WTC11 (cell line): Measurements from ENCODE around the gene MEIG1. TPM values are rescaled to one million over a fixed set of nuclear protein-coding genes. Genes with fewer than 3 reads are reported as not detected.

Experiments
- ATAC-seq: fragments of 200-7000 bp; cut with Tn5 transposase; 2 replicates; pipeline ENCODE4 v1.10.0; 2021; ENCODE audit warnings: mild to moderate bottlenecking, moderate library complexity
- CTCF ChIA-PET: fragments of 300-600 bp; sonication (Branson Sonifier 250); formaldehyde crosslinking; loops from one replicate; lab custom pipeline; 2021; ENCODE audit warnings: antibody characterized with exemption; lab: Charles Lee
- POLR2A ChIA-PET: fragments of 350-600 bp; sonication (Branson Sonifier 250); formaldehyde crosslinking; loops from one replicate; lab custom pipeline; 2021; ENCODE audit warnings: antibody characterized with exemption; lab: Charles Lee
- DNase-seq: peaks from one replicate; pipeline ENCODE4 v3.0.0; 2021; ENCODE audit warnings: low spot score
- H3K27ac Mint-ChIP-seq: 2 replicates; pipeline ENCODE4 v1.8.0; 2021; ENCODE audit warnings: mixed read lengths
- H3K27me3 Mint-ChIP-seq: 2 replicates; pipeline ENCODE4 v1.8.0; 2021; ENCODE audit warnings: low read depth, mild to moderate bottlenecking, moderate library complexity, mixed read lengths
- H3K36me3 Mint-ChIP-seq: 2 replicates; pipeline ENCODE4 v1.8.0; 2021; ENCODE audit warnings: mixed read lengths
- H3K4me1 Mint-ChIP-seq: 2 replicates; pipeline ENCODE4 v1.8.0; 2022; ENCODE audit warnings: mixed read lengths
- H3K4me3 Mint-ChIP-seq: 2 replicates; pipeline ENCODE4 v1.8.0; 2021; ENCODE audit warnings: mild to moderate bottlenecking, moderate library complexity, mixed read lengths
- H3K9me3 Mint-ChIP-seq: 2 replicates; pipeline ENCODE4 v1.8.0; 2021; ENCODE audit warnings: mixed read lengths
- AR ChIP-seq: fragments of 250-450 bp; sonication (Bioruptor Pico); IDR thresholded peaks from 2 replicates; pipeline ENCODE4 v1.9.0; 2021; ENCODE audit warnings: mild to moderate bottlenecking
- ATF3 ChIP-seq: sonication (generic); formaldehyde crosslinking; conservative IDR thresholded peaks from 2 replicates; pipeline ENCODE4 v1.8.1; 2022; ENCODE audit warnings: mild to moderate bottlenecking, missing genetic modification reagents
- EMX1 ChIP-seq: fragments of 250-450 bp; sonication (Bioruptor Pico); IDR thresholded peaks from 2 replicates; pipeline ENCODE4 v1.8.0; 2021; ENCODE audit warnings: mild to moderate bottlenecking
- FOXJ3 ChIP-seq: sonication (generic); formaldehyde crosslinking; IDR thresholded peaks from 2 replicates; pipeline ENCODE4 v1.9.0; 2021; ENCODE audit warnings: missing genetic modification reagents, mild to moderate bottlenecking, borderline replicate concordance
- JUN ChIP-seq: sonication (generic); formaldehyde crosslinking; IDR thresholded peaks from 2 replicates; pipeline ENCODE4 v1.8.0; 2023; ENCODE audit warnings: mild to moderate bottlenecking, missing genetic modification reagents
- KAT7 ChIP-seq: sonication (generic); formaldehyde crosslinking; IDR thresholded peaks from 2 replicates; pipeline ENCODE4 v1.8.1; 2023; ENCODE audit warnings: missing genetic modification reagents, mild to moderate bottlenecking, borderline replicate concordance
- NFE2L1 ChIP-seq: sonication (generic); formaldehyde crosslinking; IDR thresholded peaks from 2 replicates; pipeline ENCODE4 v1.8.1; 2023; ENCODE audit warnings: missing genetic modification reagents
- TEAD1 ChIP-seq: sonication (generic); formaldehyde crosslinking; IDR thresholded peaks from 2 replicates; pipeline ENCODE4 v1.8.0; 2022; ENCODE audit warnings: mild to moderate bottlenecking, missing genetic modification reagents
- TEAD4 ChIP-seq: sonication (generic); formaldehyde crosslinking; IDR thresholded peaks from 2 replicates; pipeline ENCODE4 v1.8.0; 2022; ENCODE audit warnings: mild to moderate bottlenecking, missing genetic modification reagents
- ZBTB43 ChIP-seq: sonication (generic); formaldehyde crosslinking; IDR thresholded peaks from 2 replicates; pipeline ENCODE4 v1.8.1; 2023; ENCODE audit warnings: mild to moderate bottlenecking, missing genetic modification reagents
- ZMAT4 ChIP-seq: fragments of 250-450 bp; sonication (Bioruptor Pico); IDR thresholded peaks from 2 replicates; pipeline ENCODE4 v1.9.0; 2021; ENCODE audit warnings: mild to moderate bottlenecking
- total RNA-seq: library from RNA; stranded (reverse); gene quantifications from 3 replicates; pipeline ENCODE4 v1.2.3, GENCODE V29; 2021
- TF ChIP-seq, protein P1 (sequence below): sonication (generic); formaldehyde crosslinking; IDR thresholded peaks from 2 replicates; pipeline ENCODE4 v1.8.0; 2022; ENCODE audit warnings: mild to moderate bottlenecking, missing genetic modification reagents
- TF ChIP-seq, protein P2 (sequence below): sonication (generic); formaldehyde crosslinking; IDR thresholded peaks from 2 replicates; pipeline ENCODE4 v1.8.0; 2023; ENCODE audit warnings: missing genetic modification reagents, mild to moderate bottlenecking, borderline replicate concordance
- TF ChIP-seq, protein P3 (sequence below): fragments of 250-450 bp; sonication (Bioruptor Pico); conservative IDR thresholded peaks from 2 replicates; pipeline ENCODE4 v1.9.0; 2021; ENCODE audit warnings: mild to moderate bottlenecking
- TF ChIP-seq, protein P4 (sequence below): sonication (generic); formaldehyde crosslinking; IDR thresholded peaks from 2 replicates; pipeline ENCODE4 v1.8.1; 2022; ENCODE audit warnings: mild to moderate bottlenecking, missing genetic modification reagents, moderate library complexity, borderline replicate concordance

MEIG1 gene
- total RNA-seq, 1 experiment from 2014 or later: not detected

GRCh38 chr10:14954001-14954770 lies 5.0 kb upstream of the MEIG1 start, which contains the start of gene DCLRE1C (continued):
- TF ChIP-seq ATF3 (CRISPR knock-in tag) (no peak; the same call in 1 of the 2 replicates), TEAD4 (CRISPR knock-in tag) (no peak)
- TF ChIP-seq, protein P1, sequence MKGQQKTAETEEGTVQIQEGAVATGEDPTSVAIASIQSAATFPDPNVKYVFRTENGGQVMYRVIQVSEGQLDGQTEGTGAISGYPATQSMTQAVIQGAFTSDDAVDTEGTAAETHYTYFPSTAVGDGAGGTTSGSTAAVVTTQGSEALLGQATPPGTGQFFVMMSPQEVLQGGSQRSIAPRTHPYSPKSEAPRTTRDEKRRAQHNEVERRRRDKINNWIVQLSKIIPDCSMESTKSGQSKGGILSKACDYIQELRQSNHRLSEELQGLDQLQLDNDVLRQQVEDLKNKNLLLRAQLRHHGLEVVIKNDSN (CRISPR knock-in tag): peak; percentile 48; the same call in 1 of the 2 replicates

DNA sequence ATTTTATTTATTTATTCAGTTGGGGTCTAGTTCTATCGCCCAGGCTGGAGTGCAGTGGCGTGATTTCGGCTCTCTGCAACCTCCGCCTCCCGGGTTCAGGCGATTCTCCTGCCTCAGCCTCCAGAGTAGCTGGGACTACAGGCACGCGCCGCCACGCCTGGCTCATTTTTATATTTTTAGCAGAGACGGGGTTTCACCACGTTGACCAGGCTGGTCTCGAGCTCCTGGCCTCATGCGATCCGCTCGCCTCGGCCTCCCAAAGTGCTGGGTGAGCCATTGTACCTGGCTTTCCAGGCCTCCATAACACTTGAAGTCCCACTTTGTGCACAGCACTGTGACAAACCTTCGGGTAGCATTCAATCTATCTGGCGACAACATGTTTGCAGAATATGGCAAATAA lies 4.3 kb upstream of the MEIG1 start:
- Mint-ChIP-seq H3K36me3 (no peaks in the 10 kb centered on the region), H3K9me3 (peaks cover 3% of the 10 kb centered on the region; the same call in 1 of the 2 replicates), H3K4me3 (peak overlapping the region; percentile 80), H3K27me3 (peaks cover 75% of the 10 kb centered on the region), H3K27ac (0 out of 2 replicates have a peak overlapping the region, but pooled peaks have one; percentile 87), H3K4me1 (peaks cover 24% of the 10 kb centered on the region)
- TF ChIP-seq FOXJ3 (CRISPR knock-in tag): no peak
- no peak for TF ChIP-seq EMX1 (CRISPR knock-in tag)
- no peak for TF ChIP-seq JUN (CRISPR knock-in tag)
- TF ChIP-seq AR (CRISPR knock-in tag): no peak
- DNase-seq: no peak
- ChIA-PET POLR2A (interaction anchor here (1.3 to 2.7 kb wide), 3 partner anchors 77 to 117 kb away, joined by 3 to 15 read pairs (median 12); partner anchors contain the start of genes CDNF, HSPA14, MSANTD7 and SUV39H2), CTCF (no interaction called here)
- no peak for ATAC-seq

DNA sequence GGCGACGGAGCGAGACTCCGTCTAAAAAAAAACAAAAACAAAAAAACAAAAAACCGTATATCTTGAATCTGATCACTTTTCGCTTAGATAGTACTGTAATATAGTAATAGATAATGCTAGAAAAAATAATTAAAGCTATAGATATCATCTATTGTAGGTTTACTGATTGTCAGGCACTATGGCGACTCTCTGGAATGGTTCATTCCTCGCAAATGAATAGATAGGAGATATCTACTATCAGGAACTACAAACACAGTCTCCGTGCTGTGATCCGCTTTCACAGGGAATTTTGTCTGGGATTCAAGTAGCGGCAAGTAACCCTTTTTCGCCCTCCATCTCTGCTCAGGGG lies 342 bp upstream of the MEIG1 start:
- Mint-ChIP-seq H3K4me1 (peaks cover 10% of the 10 kb centered on the region), H3K27ac (no peak overlapping the region), H3K4me3 (peak overlapping the region; percentile 93), H3K36me3 (no peaks in the 10 kb centered on the region), H3K9me3 (peaks cover 3% of the 10 kb centered on the region; the same call in 1 of the 2 replicates), H3K27me3 (peaks cover 88% of the 10 kb centered on the region)
- DNase-seq: no peak
- CTCF ChIA-PET: interaction anchor here (0.8 to 1.9 kb wide), 6 partner anchors 13 to 209 kb away, joined by 3 to 6 read pairs (median 4); partner anchors contain the start of genes CDNF, HSPA14, MSANTD7 and SUV39H2
- ATAC-seq: no peak
- POLR2A ChIA-PET: interaction anchor here (1.2 to 1.6 kb wide), 3 partner anchors 79 to 121 kb away, joined by 3 to 8 read pairs (median 6); partner anchors contain the start of genes CDNF, HSPA14, MSANTD7 and SUV39H2
- TF ChIP-seq KAT7 (CRISPR knock-in tag) (no peak), NFE2L1 (CRISPR knock-in tag) (no peak), ZMAT4 (CRISPR knock-in tag) (no peak), ZBTB43 (CRISPR knock-in tag) (no peak), TEAD1 (CRISPR knock-in tag) (no peak), JUN (CRISPR knock-in tag) (no peak), FOXJ3 (CRISPR knock-in tag) (no peak)
- TF ChIP-seq, protein P2, sequence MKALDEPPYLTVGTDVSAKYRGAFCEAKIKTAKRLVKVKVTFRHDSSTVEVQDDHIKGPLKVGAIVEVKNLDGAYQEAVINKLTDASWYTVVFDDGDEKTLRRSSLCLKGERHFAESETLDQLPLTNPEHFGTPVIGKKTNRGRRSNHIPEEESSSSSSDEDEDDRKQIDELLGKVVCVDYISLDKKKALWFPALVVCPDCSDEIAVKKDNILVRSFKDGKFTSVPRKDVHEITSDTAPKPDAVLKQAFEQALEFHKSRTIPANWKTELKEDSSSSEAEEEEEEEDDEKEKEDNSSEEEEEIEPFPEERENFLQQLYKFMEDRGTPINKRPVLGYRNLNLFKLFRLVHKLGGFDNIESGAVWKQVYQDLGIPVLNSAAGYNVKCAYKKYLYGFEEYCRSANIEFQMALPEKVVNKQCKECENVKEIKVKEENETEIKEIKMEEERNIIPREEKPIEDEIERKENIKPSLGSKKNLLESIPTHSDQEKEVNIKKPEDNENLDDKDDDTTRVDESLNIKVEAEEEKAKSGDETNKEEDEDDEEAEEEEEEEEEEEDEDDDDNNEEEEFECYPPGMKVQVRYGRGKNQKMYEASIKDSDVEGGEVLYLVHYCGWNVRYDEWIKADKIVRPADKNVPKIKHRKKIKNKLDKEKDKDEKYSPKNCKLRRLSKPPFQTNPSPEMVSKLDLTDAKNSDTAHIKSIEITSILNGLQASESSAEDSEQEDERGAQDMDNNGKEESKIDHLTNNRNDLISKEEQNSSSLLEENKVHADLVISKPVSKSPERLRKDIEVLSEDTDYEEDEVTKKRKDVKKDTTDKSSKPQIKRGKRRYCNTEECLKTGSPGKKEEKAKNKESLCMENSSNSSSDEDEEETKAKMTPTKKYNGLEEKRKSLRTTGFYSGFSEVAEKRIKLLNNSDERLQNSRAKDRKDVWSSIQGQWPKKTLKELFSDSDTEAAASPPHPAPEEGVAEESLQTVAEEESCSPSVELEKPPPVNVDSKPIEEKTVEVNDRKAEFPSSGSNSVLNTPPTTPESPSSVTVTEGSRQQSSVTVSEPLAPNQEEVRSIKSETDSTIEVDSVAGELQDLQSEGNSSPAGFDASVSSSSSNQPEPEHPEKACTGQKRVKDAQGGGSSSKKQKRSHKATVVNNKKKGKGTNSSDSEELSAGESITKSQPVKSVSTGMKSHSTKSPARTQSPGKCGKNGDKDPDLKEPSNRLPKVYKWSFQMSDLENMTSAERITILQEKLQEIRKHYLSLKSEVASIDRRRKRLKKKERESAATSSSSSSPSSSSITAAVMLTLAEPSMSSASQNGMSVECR (CRISPR knock-in tag): no peak
- TF ChIP-seq, protein P3, sequence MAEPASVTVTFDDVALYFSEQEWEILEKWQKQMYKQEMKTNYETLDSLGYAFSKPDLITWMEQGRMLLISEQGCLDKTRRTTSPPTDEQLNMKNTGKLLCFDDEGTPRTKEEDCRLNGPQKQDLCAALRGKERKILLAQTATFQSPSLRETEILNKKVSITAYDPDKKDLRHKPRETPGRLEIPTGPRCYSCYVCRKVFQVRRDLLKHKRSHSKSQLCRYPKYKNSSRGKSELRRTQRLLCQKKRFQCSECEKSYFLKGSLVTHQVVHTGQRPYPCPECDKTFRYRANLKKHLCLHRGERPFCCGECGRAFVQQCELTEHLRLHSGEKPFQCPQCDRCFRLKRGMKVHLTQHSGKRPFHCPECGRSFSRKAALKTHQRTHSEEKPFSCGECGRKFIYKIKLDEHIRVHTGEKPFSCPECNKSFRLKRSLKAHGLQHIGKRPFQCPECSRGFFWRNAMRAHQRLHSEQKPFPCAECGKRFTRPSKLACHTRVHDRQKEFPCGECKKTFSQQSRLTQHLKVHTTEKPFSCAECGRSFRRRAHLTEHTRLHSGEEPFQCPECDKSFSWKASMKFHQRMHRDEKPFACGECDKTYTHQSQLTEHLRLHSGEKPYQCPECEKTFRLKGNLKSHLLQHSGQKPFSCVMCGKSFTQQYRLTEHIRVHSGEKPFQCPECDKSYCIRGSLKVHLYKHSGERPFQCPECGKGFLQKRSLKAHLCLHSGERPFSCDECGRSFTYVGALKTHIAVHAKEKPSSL (CRISPR knock-in tag): no peak
- TF ChIP-seq, protein P4, sequence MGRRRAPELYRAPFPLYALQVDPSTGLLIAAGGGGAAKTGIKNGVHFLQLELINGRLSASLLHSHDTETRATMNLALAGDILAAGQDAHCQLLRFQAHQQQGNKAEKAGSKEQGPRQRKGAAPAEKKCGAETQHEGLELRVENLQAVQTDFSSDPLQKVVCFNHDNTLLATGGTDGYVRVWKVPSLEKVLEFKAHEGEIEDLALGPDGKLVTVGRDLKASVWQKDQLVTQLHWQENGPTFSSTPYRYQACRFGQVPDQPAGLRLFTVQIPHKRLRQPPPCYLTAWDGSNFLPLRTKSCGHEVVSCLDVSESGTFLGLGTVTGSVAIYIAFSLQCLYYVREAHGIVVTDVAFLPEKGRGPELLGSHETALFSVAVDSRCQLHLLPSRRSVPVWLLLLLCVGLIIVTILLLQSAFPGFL (CRISPR knock-in tag): no peak
